ENCODE data around the gene NR3C2.
"Not testable (repeated sequence)": the region's sequence is repeated elsewhere in the genome, so short reads cannot be mapped to it uniquely, and the experiment has no call there.

Gene NR3C2

DNA sequence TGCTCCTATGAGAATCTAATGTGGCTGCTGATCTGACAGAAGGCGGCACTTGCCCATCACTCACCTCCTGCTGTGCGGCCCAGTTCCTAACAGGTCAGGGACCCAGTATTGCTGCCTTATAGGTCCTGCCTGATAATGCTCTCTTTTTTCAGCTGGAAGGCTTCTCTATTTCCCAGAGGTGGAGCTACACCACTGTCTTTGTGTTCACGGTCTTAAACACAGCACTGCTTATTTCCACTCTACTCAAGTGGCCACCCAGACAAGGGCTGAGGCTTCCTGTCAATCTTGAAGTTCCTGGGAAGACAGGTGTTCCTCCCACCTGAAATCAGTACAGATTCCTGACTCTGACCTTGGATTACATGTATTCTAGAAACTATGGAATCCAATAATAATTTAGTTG, 270.6 kb downstream of the NR3C2 start:
- DNase-seq (ENCODE audit: low read depth in 4 of 4, low spot score in 1 of 4): no peak

DNA sequence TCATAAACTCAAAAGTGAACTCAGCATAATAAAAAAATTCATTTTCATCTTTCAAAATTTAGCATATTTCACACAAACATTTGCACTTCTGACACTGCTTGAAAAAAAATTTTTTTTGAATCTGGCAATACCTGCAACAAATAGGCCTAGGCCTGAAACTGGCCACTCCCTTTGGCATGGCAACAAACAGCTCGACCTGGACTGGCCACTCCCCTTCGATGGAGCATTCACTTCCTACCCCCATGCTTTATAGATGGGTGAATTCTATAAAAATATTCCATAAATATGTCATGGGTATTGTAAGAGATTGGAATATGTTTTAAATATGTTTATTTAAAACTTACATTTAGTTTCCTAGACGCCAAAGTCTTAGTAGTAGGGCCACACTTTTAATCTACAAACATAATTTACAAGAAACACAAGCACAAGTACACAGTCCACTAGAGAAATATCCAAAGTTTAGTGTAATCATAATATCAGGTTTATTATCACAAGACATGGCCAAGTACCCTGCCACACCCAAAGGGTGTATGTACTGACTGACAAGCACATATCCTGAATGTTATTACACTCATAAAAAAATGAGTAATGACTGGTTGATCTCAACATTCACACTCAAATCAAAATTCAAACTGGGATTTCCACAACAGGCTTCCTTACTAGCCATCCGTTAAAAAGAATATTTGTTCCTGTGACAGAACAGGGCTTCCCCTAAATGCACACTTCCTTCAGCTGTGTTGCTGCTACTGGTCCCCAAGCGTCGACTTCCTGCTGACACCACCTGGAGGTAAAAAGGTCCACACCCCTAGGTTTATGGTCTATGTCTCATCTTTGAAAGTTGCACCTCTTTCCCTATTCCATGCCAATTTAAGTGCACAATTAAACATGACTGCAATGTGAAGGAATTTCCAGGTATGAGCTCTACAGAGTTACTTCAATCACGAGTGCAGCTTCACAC, 271.5 kb downstream of the NR3C2 start:
- no peak for DNase-seq (ENCODE audit: low read depth in 4 of 4, low spot score in 1 of 4)

DNA sequence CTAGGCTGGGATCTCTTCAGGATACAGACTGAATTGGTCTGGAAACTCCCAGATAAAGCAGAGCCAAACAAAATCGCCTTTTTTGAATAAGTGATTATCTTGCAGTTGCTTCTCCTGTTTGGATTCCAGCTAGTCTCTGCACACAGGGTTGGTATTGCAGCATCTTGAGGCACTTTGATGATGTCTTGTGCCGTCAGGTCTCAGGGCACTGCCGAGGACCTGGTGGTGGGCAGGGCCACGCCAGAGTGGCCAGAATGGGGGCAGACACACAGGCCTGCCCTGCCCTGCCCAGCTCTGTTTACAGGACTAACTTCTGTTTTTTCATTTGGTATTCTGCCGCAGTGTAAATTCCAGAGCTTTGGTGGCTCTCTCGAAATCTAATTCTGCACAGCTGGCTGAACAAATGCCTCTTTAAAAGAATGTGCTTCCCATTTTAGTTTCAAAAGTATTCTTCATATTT, 276.1 kb downstream of the NR3C2 start:
- no peak for DNase-seq (ENCODE audit: low read depth in 4 of 4, low spot score in 1 of 4)

DNA sequence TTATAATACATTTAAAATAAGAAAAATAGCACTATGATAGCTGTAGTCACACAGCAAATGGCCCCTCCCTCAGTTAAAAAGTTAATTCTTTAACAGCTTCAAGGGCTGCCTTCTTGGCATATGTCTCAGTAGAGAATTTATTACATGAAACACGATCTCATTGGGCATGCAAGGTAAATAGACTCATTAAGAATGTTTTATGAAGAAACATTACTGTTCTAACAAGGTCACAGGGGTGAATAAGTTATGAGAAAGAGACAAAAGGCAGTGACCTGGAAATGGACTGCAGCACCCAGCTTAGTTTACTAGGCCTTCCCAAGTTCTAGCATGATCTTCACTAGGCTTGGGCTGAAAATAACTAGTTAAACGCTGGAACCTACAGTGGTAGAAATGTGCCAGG, 277.7 kb downstream of the NR3C2 start:
- no peak for DNase-seq (ENCODE audit: low read depth in 4 of 4, low spot score in 1 of 4)

DNA sequence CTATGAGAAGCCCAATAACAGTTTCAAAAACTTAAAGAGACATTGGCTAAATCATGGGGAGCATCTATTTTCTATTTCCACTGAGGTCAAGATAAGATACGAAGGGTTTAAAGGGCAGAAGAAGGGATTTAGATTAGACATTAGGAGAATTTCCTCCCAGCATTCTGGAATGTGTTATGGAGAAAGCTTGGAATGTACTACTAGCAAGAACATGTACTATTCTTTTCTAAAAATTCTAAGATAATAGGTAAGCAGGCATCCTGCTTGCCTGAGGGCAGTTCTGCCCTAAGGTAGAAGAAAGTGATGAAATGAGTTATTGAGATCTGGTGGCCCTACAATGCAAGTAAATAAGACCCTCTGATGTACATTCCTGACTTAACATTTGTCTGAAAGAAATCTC, 279.2 kb downstream of the NR3C2 start:
- no peak for DNase-seq (ENCODE audit: low read depth in 4 of 4, low spot score in 1 of 4)

DNA sequence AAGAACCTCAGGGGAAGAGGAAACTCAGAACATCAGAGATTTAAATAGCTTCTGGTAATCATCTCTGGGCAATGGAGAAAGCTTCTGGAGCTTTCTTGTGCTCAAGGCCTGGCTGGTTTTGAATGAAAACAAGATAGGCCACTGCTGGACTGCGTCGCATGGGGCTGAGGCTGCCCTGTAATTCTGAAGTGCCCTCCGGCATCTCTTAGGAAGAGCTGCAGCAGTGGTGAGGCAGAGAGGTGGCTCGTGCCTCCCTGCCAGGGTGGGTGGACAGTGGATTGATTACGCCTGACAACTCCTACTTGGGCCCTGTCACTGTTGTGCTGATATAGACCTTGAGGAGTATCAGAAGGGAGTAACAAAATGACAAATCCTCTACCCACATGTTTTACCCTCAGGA, 279.7 kb downstream of the NR3C2 start:
- no peak for DNase-seq (ENCODE audit: low read depth in 4 of 4, low spot score in 1 of 4)

DNA sequence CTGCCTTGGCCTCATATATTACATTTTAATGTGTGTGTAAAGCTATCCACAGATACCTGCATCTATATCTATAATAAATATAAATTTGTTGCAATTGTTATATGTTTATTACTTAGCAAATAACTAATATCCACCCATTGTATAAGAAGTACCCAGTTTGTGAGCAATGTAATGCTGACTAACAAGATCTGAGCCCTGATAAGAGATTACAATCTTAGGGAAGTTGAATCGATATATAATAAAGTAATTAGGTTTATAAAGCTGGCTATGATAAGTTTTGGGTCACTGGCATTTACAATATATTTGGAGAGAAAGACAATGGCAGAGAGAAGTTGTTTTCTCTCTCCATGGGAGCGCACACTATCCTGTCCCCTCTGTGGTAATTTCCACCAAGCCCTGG, 280.6 kb downstream of the NR3C2 start:
- no peak for DNase-seq (ENCODE audit: low read depth in 4 of 4, low spot score in 1 of 4)

DNA sequence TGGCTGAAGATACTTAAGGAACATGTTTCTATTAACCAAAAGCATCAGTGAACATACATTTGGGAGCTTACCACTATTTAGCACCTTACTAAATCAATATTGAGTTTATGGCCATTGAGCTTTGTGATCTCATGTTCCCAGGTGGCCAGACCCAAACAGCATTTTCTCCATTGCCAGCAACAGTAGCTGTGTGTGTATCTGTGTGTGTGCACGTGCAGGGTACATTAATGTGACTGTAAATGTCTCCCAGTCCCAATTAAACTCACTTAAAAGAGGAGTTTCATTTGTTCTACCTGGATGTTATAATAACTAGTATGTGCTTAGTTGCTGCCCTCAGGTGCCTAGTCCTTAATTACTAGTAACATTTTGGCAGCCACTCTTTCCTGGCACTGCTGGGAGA, 282.4 kb downstream of the NR3C2 start:
- no peak for DNase-seq (ENCODE audit: low read depth in 4 of 4, low spot score in 1 of 4)

DNA sequence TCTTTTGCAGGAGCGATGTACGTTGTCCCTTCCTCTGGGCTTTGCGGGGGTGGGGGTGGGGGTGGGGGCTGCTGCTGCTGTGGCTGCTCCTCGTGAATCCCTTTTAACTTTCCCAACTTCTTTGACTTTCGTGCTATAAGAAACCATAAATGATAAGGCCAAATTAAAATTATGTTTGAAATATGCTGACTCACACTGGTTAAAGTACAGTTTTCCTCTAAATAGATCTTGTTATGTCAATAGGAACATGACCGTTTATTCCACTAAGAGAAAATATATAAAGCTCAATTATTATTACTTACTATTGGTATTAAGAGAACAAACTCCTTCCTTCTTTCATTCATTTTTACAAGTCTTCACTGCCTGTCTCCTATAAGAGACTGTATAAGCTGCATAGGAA, 287.4 kb downstream of the NR3C2 start:
- DNase-seq (ENCODE audit: low read depth in 4 of 4, low spot score in 1 of 4): no peak

DNA sequence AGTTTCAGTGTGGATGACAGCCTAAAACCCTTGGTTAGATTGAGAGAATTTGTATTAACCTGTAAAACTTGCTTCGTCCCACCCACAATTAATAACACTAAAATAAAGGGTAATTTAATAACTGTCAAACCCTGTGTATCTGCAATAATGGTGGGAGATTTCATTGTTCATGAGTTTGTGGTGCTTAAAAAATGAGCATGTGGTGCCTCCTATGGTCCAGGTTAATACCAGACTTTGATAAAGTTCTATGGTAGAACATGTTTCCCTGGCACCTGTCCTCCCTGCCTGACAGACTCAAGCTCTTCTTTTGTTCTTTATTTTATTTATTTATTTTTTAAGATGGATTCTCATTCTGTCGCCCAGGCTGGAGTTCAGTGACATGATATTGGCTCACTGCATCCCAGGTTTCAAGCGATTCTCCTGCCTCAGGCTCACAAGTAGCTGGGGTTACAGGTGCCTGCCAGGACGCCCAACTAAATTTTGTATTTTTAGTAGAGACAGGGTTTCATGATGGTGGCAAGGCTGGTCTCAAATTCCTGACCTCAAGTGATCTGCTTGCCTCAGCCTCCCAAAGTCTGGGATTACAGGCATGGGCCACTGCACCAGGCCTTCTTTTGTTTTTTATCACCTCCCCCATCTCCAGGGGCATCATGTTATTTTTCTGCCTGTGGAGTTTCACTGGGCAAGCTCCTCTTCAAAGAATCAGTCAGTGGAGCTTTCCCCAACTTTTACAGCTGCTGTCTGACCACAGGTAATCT, 289.2 kb downstream of the NR3C2 start:
- DNase-seq (ENCODE audit: low read depth in 4 of 4, low spot score in 1 of 4): no peak

DNA sequence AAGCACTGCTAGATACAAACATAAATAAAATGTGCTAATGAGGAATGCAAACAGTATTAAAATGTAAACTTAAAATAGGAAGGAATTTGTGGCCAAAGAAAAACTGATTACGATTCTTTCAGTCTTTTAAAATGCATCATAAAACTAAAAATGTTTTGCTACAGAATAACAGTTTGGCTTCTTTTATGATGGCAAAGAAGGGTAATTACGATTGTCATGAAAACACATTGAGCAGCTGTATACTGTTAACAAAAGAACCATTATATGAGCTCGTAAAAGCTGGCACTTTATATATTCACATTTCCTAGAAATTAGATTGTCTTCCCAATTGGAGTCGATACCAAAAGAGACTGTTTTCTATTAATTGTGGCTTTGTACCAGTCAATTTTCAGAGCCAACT, 290.4 kb downstream of the NR3C2 start:
- DNase-seq (ENCODE audit: low read depth in 4 of 4, low spot score in 1 of 4): no peak

DNA sequence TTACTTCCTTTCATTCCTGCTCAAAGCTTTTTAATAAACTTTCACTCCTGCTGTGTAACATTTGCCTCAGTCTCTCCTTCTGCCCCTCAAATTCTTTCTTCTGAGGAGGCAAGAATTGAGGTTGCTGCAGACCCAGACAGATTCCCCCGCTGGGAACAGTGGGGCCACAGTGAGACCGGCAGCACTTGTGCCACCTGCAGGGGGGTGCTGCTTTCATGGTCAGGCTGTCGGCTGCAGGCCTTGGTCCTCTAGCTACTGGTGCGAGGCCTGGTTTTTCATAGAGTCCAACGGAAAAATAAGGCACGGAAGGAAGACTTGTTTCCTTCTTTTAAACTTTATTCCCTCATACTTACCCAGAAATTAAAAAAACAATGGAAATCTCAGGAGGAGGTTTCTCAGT, 296.7 kb downstream of the NR3C2 start:
- DNase-seq (ENCODE audit: low read depth in 4 of 4, low spot score in 1 of 4): no peak

DNA sequence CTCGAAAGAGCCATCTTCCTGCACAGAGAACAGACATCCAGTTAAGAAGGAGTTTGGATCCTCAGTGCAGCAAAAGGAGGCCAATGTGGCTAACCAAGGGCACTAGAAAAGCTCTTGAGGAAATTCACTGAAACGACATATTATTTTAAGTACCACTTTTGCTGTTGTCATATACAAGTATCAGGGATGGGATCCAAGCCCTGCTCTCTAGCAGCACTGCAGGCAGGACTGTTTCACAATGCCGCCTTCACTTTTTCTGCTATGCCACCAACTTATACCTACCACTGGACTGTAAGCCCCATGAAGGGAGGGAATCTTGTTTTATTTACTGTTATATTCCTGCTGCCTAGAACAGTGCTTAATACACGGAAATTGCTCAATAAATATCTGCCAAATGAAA, 299.0 kb downstream of the NR3C2 start:
- no peak for DNase-seq (ENCODE audit: low read depth in 4 of 4, low spot score in 1 of 4)

DNA sequence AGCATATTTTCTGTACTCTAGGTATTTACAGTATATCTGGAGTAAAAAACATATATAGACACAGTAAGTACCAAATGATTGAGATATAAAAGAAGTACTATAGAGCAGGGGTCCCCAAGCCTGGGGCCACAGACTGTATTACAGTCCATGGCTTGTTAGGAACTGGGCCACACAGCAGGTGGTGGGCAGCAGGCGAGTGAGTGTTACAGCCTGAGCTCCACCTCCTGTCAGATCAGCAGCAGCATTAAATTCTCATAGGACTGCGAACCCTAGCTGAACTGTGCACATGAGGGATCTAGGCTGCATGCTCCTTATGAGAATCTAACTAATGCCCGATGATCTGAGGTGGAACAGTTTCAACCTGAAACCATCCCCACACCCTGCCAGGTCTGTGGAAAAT, 300.7 kb downstream of the NR3C2 start:
- DNase-seq (ENCODE audit: low read depth in 4 of 4, low spot score in 1 of 4): no peak

DNA sequence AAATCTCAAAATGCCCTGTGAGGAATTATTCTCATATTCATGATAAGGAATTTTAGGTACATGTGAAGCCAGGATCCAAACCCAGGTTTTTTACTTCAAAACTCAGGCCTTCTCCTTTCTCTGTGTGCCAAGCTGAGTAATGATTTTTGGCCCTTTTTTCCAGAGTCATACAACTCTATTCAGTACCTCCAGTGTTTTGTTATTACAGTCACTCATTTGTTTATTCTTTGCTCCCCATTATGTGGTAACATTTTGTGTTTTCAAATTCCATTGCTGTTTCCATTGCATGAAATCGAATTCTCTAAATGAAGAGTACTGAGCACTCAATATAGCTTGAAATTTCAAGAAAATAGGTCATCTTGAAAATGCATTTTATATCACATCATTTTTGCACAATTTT, 315.4 kb downstream of the NR3C2 start:
- DNase-seq (ENCODE audit: low read depth in 4 of 4, low spot score in 1 of 4): no peak

DNA sequence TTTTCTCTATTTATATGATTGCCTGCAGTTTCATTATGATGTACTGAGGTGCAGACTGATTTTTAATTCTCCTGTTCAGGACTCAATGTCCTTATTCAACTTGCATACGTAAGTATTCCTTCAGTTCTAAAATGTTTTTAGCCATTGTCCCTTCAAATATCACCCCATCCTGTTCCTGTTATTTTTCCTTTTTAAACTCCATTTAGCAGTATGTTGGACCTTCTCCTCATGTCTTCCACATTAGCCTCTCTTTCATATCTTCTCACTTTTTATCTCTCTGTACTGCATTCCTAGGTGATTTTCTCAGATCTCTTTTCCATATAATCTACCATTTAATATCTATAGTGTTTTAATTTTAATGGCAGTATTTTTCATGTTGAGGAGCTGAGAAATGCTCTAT, 317.7 kb downstream of the NR3C2 start:
- DNase-seq (ENCODE audit: low read depth in 4 of 4, low spot score in 1 of 4): no peak

DNA sequence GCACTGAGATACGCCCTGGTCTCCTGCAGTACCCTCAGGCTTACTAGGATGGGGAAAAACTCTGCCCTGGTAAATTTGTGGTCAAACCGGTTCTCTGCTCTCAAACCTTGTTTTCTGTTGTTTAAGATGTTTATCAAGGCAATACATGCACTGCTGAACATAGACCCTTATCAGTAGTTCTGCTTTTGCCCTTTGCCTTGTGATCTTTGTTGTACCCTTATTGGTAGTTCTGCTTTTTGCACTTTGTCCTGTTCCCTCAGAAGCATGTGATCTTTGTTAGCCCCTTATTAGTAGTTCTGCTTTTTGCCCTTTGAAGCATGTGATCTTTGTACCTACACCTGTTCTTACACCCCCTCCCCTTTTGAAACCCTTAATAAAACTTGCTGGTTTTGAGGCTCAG, 319.1 kb downstream of the NR3C2 start:
- not testable (repeated sequence) for DNase-seq (ENCODE audit: low read depth in 4 of 4, low spot score in 1 of 4)

DNA sequence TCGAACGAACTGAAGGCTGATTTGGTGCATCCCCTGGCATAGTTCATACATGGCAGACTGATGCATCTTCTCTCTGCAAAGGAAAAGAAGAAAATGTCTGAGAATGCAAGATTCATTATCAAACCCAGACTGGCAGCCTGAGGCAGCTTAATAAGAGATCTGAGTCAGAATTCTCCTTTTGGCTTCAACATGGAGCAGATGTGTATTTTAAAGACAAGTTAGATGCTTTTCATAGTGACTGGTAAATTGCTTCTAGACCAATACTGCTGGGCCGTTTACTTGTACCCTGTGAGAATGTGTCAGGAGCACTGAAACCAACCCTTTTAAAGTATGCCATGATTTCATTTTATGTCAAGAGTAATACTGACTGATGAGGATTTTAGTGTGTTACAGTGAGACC, 322.0 kb downstream of the NR3C2 start:
- no peak for DNase-seq (ENCODE audit: low read depth in 4 of 4, low spot score in 1 of 4)

DNA sequence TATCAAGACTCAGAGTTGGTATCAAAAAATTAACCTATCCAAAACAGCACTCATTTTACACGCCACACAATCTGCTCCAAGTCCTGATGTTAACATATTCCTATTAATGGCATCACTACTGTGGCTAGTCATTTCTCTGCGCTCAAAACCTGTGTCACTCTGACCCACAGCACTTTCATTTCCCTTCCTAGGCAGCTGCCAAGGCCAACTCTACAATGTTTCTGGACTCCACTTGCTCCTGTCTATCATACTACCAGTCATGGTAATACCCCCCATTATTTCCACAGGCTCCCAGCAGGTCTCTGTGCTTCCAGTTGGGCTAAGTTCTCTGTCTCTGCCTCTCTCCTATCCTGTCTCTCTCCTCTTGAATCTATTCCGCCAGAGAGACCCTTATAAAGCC, 323.6 kb downstream of the NR3C2 start:
- no peak for DNase-seq (ENCODE audit: low read depth in 4 of 4, low spot score in 1 of 4)

DNA sequence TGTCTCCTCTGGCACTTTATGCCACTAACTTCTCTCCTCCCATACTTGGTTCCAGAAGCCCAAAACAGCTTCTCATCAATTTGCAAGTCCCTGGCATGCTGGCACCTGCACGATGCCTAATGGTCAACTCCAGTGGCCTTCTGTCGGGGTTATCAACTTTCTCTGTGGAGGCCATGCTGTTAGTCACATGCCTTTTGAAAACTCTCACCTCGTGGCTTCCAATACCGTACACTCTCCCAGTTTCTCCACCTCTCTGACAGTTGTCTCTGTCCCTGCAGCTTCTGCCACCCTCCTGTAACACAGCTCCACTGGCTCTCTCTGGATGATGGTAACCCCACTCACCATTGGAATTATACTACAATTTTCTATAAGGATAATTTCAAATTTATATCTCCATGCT, 324.0 kb downstream of the NR3C2 start:
- no peak for DNase-seq (ENCODE audit: low read depth in 4 of 4, low spot score in 1 of 4)

DNA sequence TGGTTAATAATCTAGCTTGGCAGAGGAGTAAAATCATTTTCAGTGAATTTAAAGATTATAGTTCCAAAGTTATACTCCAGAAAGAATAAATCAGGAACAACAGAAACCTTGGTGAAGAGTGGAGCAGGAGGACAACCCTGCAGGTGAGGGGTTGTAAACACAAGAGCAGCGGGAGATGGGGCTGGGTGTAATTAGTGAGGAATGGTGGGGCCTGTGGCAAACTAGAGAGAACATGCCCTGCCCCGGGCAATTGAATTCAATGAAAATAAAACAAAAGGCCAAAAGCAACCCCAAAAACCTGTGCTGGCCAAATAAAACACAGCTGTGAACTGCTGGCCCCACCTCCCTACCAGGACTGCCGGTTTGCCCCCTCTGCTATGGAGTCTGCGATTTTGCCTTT, 325.2 kb downstream of the NR3C2 start:
- no peak for DNase-seq (ENCODE audit: low read depth in 4 of 4, low spot score in 1 of 4)

DNA sequence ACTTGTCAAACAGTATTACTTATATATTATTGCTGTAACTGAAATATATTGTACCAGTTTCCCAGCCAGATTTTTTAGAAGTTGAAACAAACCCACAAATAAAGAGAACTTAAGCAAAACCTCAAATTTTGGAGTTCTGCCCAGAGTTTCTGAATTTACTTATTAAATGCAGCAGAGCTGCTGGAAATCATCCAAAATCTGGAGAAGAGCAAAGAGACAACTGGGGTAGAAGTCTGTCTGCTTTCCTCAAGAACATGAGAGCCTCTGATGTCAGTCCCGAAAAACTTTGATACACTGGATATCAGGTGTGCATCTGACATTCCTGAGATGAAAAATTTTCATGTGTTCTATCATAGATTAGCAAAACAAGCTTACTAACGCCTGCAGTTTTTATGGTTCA, 325.9 kb downstream of the NR3C2 start:
- DNase-seq (ENCODE audit: low read depth in 4 of 4, low spot score in 1 of 4): no peak

Data from stimulated activated CD4-positive, alpha-beta T cell treated with anti-CD3 and anti-CD28 coated beads, Interleukin-1b, Interleukin-23, amount 100 ng/mL, for 24 hours (primary cell).